ENCODE measurements around the gene PRDX6. TPM values are rescaled to one million over a fixed set of nuclear protein-coding genes. Genes with fewer than 3 reads are reported as not detected.
"Not testable (repeated sequence)": the region's sequence is repeated elsewhere in the genome, so short reads cannot be mapped to it uniquely, and the experiment has no call there.

The PRDX6 gene
- total and polyA plus RNA-seq, 2 of the 8 experiments (the other 6 are each of a cell fraction or from before 2014, with no cell fraction given), result 348 to 677 TPM

DNA sequence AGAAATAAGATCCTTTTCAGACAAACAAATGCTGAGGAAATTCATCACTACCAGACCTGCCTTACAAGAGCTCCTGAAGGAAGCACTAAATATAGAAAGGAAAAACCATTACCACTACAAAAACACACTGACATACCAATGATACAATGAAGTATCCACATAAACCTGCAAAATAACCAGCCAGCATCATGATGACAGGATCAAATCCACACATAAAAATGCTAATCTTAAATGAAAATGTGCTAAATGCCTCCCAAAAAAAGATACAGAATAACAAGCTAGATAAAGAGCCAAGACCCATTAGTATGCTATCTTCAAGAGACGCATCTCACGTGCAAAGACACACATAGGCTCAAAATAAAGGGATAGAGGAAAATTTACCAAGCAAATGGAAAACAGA, 14.5 kb upstream of the PRDX6 start:
- H4K91ac ChIP-seq (replicated peaks; ENCODE audit: insufficient read length, low read length); H3K14ac ChIP-seq (ENCODE audit: insufficient read length); H2BK20ac ChIP-seq (ENCODE audit: low read length); H3K4me1 ChIP-seq (replicated peaks in 1 of 4; ENCODE audit: control insufficient read depth in 3 of 4, insufficient read depth in 4 of 4, low read length in 3 of 4); H3K4me2 ChIP-seq (ENCODE audit: insufficient read depth in 1 of 2, low read depth in 2 of 2, low read length in 2 of 2); H3K23me2 ChIP-seq (ENCODE audit: low read depth, low read length); H3K79me1 ChIP-seq (ENCODE audit: low read depth, low read length); FAIRE-seq; H4K8ac ChIP-seq (ENCODE audit: extremely low read depth, insufficient read depth, low read length); H2AFZ ChIP-seq (ENCODE audit: low read length); H2BK5ac ChIP-seq (ENCODE audit: low read depth, low read length); H2BK12ac ChIP-seq (ENCODE audit: low read depth, low read length); H4K5ac ChIP-seq (ENCODE audit: insufficient read length, low read depth, low read length); H3K4me3 ChIP-seq (ENCODE audit: extremely low read depth in 1 of 4, insufficient read depth in 2 of 4, low read depth in 3 of 4, low read length in 4 of 4); H2AK5ac ChIP-seq (ENCODE audit: low read depth, low read length); H3K9me3 ChIP-seq (ENCODE audit: insufficient read depth in 2 of 2, low read depth in 1 of 2, low read length in 1 of 2); H3K27ac ChIP-seq (ENCODE audit: low read depth, low read length); H3K9ac ChIP-seq (replicated peaks in 1 of 4; ENCODE audit: extremely low read depth in 1 of 4, low read depth in 3 of 4, low read length in 3 of 4); DNase-seq (ENCODE audit: low read depth in 1 of 2, low spot score in 2 of 2); H3K56ac ChIP-seq (replicated peaks; ENCODE audit: insufficient read length, low read depth, low read length); H2BK120ac ChIP-seq (replicated peaks; ENCODE audit: low read depth, low read length); H3K4ac ChIP-seq (replicated peaks; ENCODE audit: insufficient read length, low read depth, low read length); H4K20me1 ChIP-seq (replicated peaks in 1 of 2; ENCODE audit: control insufficient read depth in 1 of 2, insufficient read depth in 2 of 2, low read length in 2 of 2); H2BK15ac ChIP-seq (ENCODE audit: low read length); H3K18ac ChIP-seq (ENCODE audit: extremely low read depth, low read length); H3K23ac ChIP-seq (ENCODE audit: insufficient read length); H3K27me3 ChIP-seq (replicated peaks in 1 of 4; ENCODE audit: control insufficient read depth in 3 of 4, extremely low read depth in 1 of 4, insufficient read depth in 3 of 4, low read length in 3 of 4): not testable (repeated sequence)
- CTCF ChIA-PET (ENCODE audit: partially characterized antibody), result interaction anchor here (0.6 to 2.5 kb wide), 2 partner anchors 31 to 363 kb away, joined by 3 to 6 read pairs; no protein-coding TSS in a partner anchor
- Histone ChIP-seq H3K36me3 (ENCODE audit: control insufficient read depth in 2 of 4, insufficient read depth in 4 of 4, low read length in 3 of 4) (peaks cover 0 to 22% (median 8%) of the 10 kb centered on the region in 4 experiments; a peak in 7 of 8 replicates), H3K79me2 (ENCODE audit: control insufficient read depth in 1 of 2, insufficient read depth in 2 of 2, low read length in 2 of 2) (peaks cover 0 to 29% of the 10 kb centered on the region in 2 experiments; a peak in 2 of 4 replicates)
- 94% methylated on average over 2 of the region's 2 CpGs; no CpG with 5 or more reads in 1 of the 2 experiments for WGBS, 2 experiments (ENCODE audit: extremely low coverage in 1 of 2, insufficient coverage in 1 of 2, insufficient read length in 1 of 2, insufficient replicate concordance in 2 of 2, low coverage in 1 of 2, low lambda C conversion rate in 2 of 2, missing lambda C conversion rate in 1 of 2)
- POLR2A ChIA-PET (ENCODE audit: partially characterized antibody), result interaction anchor here (1.2 to 1.5 kb wide), 2 partner anchors 10 to 16 kb away, joined by 5 to 6 read pairs; no protein-coding TSS in a partner anchor

GRCh38 chr1:173464185-173464584, 12.9 kb upstream of the PRDX6 start:
- not testable (repeated sequence) for H3K27me3 ChIP-seq (replicated peaks in 1 of 4; ENCODE audit: control insufficient read depth in 3 of 4, extremely low read depth in 1 of 4, insufficient read depth in 3 of 4, low read length in 3 of 4); H4K91ac ChIP-seq (replicated peaks; ENCODE audit: insufficient read length, low read length); H2AFZ ChIP-seq (ENCODE audit: low read length); H3K9ac ChIP-seq (replicated peaks in 1 of 4; ENCODE audit: extremely low read depth in 1 of 4, low read depth in 3 of 4, low read length in 3 of 4); H3K18ac ChIP-seq (ENCODE audit: extremely low read depth, low read length); H4K5ac ChIP-seq (ENCODE audit: insufficient read length, low read depth, low read length); H2BK120ac ChIP-seq (replicated peaks; ENCODE audit: low read depth, low read length); H4K8ac ChIP-seq (ENCODE audit: extremely low read depth, insufficient read depth, low read length); H3K4ac ChIP-seq (replicated peaks; ENCODE audit: insufficient read length, low read depth, low read length); H3K23ac ChIP-seq (ENCODE audit: insufficient read length); H3K27ac ChIP-seq (ENCODE audit: low read depth, low read length); H3K9me3 ChIP-seq (ENCODE audit: insufficient read depth in 2 of 2, low read depth in 1 of 2, low read length in 1 of 2); H3K4me3 ChIP-seq (ENCODE audit: extremely low read depth in 1 of 4, insufficient read depth in 2 of 4, low read depth in 3 of 4, low read length in 4 of 4); DNase-seq (ENCODE audit: low read depth in 1 of 2, low spot score in 2 of 2); H2BK12ac ChIP-seq (ENCODE audit: low read depth, low read length); H3K14ac ChIP-seq (ENCODE audit: insufficient read length); H3K79me1 ChIP-seq (ENCODE audit: low read depth, low read length); H3K23me2 ChIP-seq (ENCODE audit: low read depth, low read length); H2BK15ac ChIP-seq (ENCODE audit: low read length); H2BK5ac ChIP-seq (ENCODE audit: low read depth, low read length); H3K4me2 ChIP-seq (ENCODE audit: insufficient read depth in 1 of 2, low read depth in 2 of 2, low read length in 2 of 2); H4K20me1 ChIP-seq (replicated peaks in 1 of 2; ENCODE audit: control insufficient read depth in 1 of 2, insufficient read depth in 2 of 2, low read length in 2 of 2); H2AK5ac ChIP-seq (ENCODE audit: low read depth, low read length); H2BK20ac ChIP-seq (ENCODE audit: low read length); FAIRE-seq; H3K4me1 ChIP-seq (replicated peaks in 1 of 4; ENCODE audit: control insufficient read depth in 3 of 4, insufficient read depth in 4 of 4, low read length in 3 of 4); H3K56ac ChIP-seq (replicated peaks; ENCODE audit: insufficient read length, low read depth, low read length)
- 93% methylated on average over 2 of the region's 2 CpGs; no CpG with 5 or more reads in 1 of the 2 experiments for WGBS, 2 experiments (ENCODE audit: extremely low coverage in 1 of 2, insufficient coverage in 1 of 2, insufficient read length in 1 of 2, insufficient replicate concordance in 2 of 2, low coverage in 1 of 2, low lambda C conversion rate in 2 of 2, missing lambda C conversion rate in 1 of 2)
- peaks cover 0 to 31% of the 10 kb centered on the region in 2 experiments; a peak in 2 of 4 replicates for H3K79me2 ChIP-seq (ENCODE audit: control insufficient read depth in 1 of 2, insufficient read depth in 2 of 2, low read length in 2 of 2)
- H3K36me3 ChIP-seq (ENCODE audit: control insufficient read depth in 2 of 4, insufficient read depth in 4 of 4, low read length in 3 of 4), result peaks cover 0 to 27% (median 11%) of the 10 kb centered on the region in 4 experiments; a peak in 7 of 8 replicates
- POLR2A ChIA-PET (ENCODE audit: partially characterized antibody), result interaction anchor here (1.5 kb wide), 1 partner anchor 9 kb away, joined by 6 read pairs; no protein-coding TSS in a partner anchor
- CTCF ChIA-PET (ENCODE audit: partially characterized antibody), result interaction anchor here (1.2 to 2.5 kb wide), 3 partner anchors 9 to 175 kb away, joined by 3 to 6 read pairs (median 6); no protein-coding TSS in a partner anchor

Measured in H1 (cell line).